HCT116 (cell line): Measurements from ENCODE around the gene GRIA4.

Source experiments
- ATF3 ChIP-seq: IDR thresholded peaks from 2 replicates; pipeline ENCODE4 v1.6.1; 2012
- CTCF ChIP-seq, 3 experiments: fragments of 200-600 bp in 1 of 3; sonication (generic) in 1 of 3; IDR thresholded peaks in 2 of 3; conservative IDR thresholded peaks in 1 of 3; 2 replicates each; pipeline ENCODE4 v1.5.1; 2012 to 2017; ENCODE audit warnings: low read depth in 2 of 3, low read length in 2 of 3, antibody characterized with exemption in 1 of 3, borderline replicate concordance in 1 of 3, control low read depth in 1 of 3, mild to moderate bottlenecking in 1 of 3, mixed read lengths in 1 of 3, mixed run types in 1 of 3, moderate library complexity in 1 of 3; ENCODE audit not compliant: insufficient read depth in 1 of 3
- ELF1 ChIP-seq: IDR thresholded peaks from 2 replicates; pipeline ENCODE4 v1.6.1; 2012; ENCODE audit warnings: low read depth, borderline replicate concordance
- EZH2 ChIP-seq: fragments of 200-600 bp; sonication (generic); IDR thresholded peaks from 2 replicates; pipeline ENCODE4 v1.6.1; 2017; ENCODE audit warnings: antibody characterized with exemption, mixed run types
- EZH2phosphoT487 ChIP-seq: fragments of 200-600 bp; IDR thresholded peaks from 2 replicates; pipeline ENCODE4 v1.6.1; 2018; ENCODE audit warnings: antibody characterized with exemption, borderline replicate concordance
- JUND ChIP-seq: IDR thresholded peaks from 2 replicates; pipeline ENCODE4 v1.6.1; 2012
- MAX ChIP-seq: IDR thresholded peaks from 2 replicates; pipeline ENCODE4 v1.6.1; 2012
- POLR2A ChIP-seq: IDR thresholded peaks from 2 replicates; pipeline ENCODE4 v1.7.0; 2011; ENCODE audit warnings: borderline replicate concordance; ENCODE audit not compliant: insufficient read depth, insufficient read length; ENCODE audit errors: extremely low read depth
- POLR2AphosphoS5 ChIP-seq: IDR thresholded peaks from 2 replicates; pipeline ENCODE4 v1.6.1; 2011; ENCODE audit warnings: mild to moderate bottlenecking, low read depth, low read length, moderate library complexity
- RAD21 ChIP-seq: IDR thresholded peaks from 2 replicates; pipeline ENCODE4 v1.6.1; 2012; ENCODE audit warnings: low read depth, mild to moderate bottlenecking
- REST ChIP-seq: IDR thresholded peaks from 2 replicates; pipeline ENCODE4 v1.6.1; 2012; ENCODE audit warnings: low read depth
- SP1 ChIP-seq: IDR thresholded peaks from 2 replicates; pipeline ENCODE4 v1.6.1; 2012; ENCODE audit warnings: low read depth
- ZFX ChIP-seq: fragments of 450-650 bp; IDR thresholded peaks from 2 replicates; pipeline ENCODE4 v1.6.1; 2017
- ZNF274 ChIP-seq: fragments of 200-500 bp; sonication (Bioruptor generic); IDR thresholded peaks from 2 replicates; pipeline ENCODE4 v1.6.1; 2014; ENCODE audit warnings: mild to moderate bottlenecking, low read depth, low read length, inconsistent platforms

- TF ChIP-seq MAX (no peak), POLR2A (no peak), CTCF (IDR thresholded peaks at IDR 0.05 in 2 of 3, conservative IDR thresholded peaks at IDR 0.05 in 1 of 3; ENCODE audit: borderline replicate concordance in 1 of 3, insufficient read depth in 1 of 3, low read depth in 2 of 3, low read length in 2 of 3) (peak in 2 of 3 experiments; percentile 27 to 40; a peak in 3 of 6 replicates), REST (no peak), JUND (no peak), ZNF274 (no peak), EZH2 (no peak), ELF1 (no peak), POLR2AphosphoS5 (no peak), ATF3 (no peak), RAD21 (peak; percentile 68), ZFX (no peak), EZH2phosphoT487 (no peak), SP1 (no peak)
Observed at GRCh38 chr11:105861225-105861624, 251.4 kb downstream of the GRIA4 start.
